Pancreas (tissue), 10 donors: Measurements from ENCODE around the gene BPIFB2. TPM values are rescaled to one million over a fixed set of nuclear protein-coding genes. Genes with fewer than 3 reads are reported as not detected.

Experiments used
- ATAC-seq, 4 donors: fragments of 200-7000 bp; cut with Tn5 transposase; one replicate each; pipeline versions ENCODE4 v1.8.0 to v1.9.1; 2020; ENCODE audit warnings: mild to moderate bottlenecking in 4 of 4, moderate library complexity in 4 of 4
- DNase-seq, 6 donors: peaks; one replicate each; pipeline ENCODE4 v3.0.0-alpha.2; 2020
- FAIRE-seq: peaks from 2 replicates; lab custom pipeline; 2012; peaks lifted over from hg19 to GRCh38; lab: Jason Lieb, UNC
- H3K27ac ChIP-seq, 4 donors: fragments of 200-600 bp; sonication (generic); 1 replicate in 3 of 4; 2 replicates in 1 of 4; pipeline versions ENCODE4 v1.5.0 to v1.8.0; 2020
- H3K27me3 ChIP-seq, 4 donors: fragments of 200-600 bp; one replicate each; pipeline ENCODE4 v1.8.0; 2021
- H3K36me3 ChIP-seq, 3 donors: fragments of 200-600 bp; sonication (generic) in 1 of 3; one replicate each; pipeline versions ENCODE4 v1.5.0 to v1.8.0; 2020 to 2021
- H3K4me1 ChIP-seq, 3 donors: fragments of 200-600 bp; one replicate each; pipeline ENCODE4 v1.8.0; 2021
- H3K4me3 ChIP-seq, 4 donors: fragments of 200-600 bp; sonication (generic) in 2 of 4; one replicate each; pipeline versions ENCODE4 v1.5.0 to v1.8.0; 2020 to 2021
- H3K9me3 ChIP-seq, 4 donors: fragments of 200-600 bp; one replicate each; pipeline ENCODE4 v1.8.0; 2021
- CTCF ChIP-seq, 4 donors: fragments of 200-600 bp; sonication (generic) in 3 of 4; IDR thresholded peaks; one replicate each; pipeline versions ENCODE4 v1.5.0 to v1.8.0; 2021; ENCODE audit warnings: antibody characterized with exemption in 4 of 4
- WGBS, 2 donors: extraction: QIAGEN DNeasy Blood & Tissue Kit; methylation state at CpG; one replicate each; pipeline ENCODE4 v1.1.7; 2013; 5-methylcytosine and 5-hydroxymethylcytosine counted together
- intact Hi-C, 3 donors: fragments of 100-400 bp; cut with DNase I; formaldehyde crosslinking; loops; one replicate each; pipeline versions ENCODE4 v1.11.1 to v1.14.2; 2022
- polyA plus RNA-seq, 2 donors: library from polyadenylated mRNA; stranded (reverse); fragments of 200-250 nt; gene quantifications; one replicate each; pipeline ENCODE4 v1.2.3, GENCODE V29; 2013
- total RNA-seq, 6 donors: library from RNA; stranded (reverse); fragmentation: NEBNext Ultra II Directional in 4 of 6; extraction: Animal tissue kit (Norgen Biotek cat#: 25700) in 4 of 6; gene quantifications; one replicate each; pipeline versions ENCODE4 v1.2.1 to v1.2.4, GENCODE V29; 2021 to 2023
- donor health status: healthy with polysubstance abuse.
- donor health status: DM: no; HTN: no; CAD: no; lungs with moderate emphysema.
- donor health status: DM: no; HTN: no; CAD: no.
- donor health status: control.
- donor health status: control.
- donor health status: Bipolar disorder and iron deficiency.
- donor health status: DM: yes; HTN: yes; CAD: no.
- donor health status: DM: no; HTN: no; CAD: no.
- donor health status: DM: no; HTN: no; CAD: no.
- donor health status: DM: yes; HTN: yes; CAD: no.

The BPIFB2 gene
- total RNA-seq, result under 1 TPM in 1 of 6 donors, not detected in 5; 0.16 TPM
- polyA plus RNA-seq, result under 1 TPM in 1 of 2 donors, not detected in 1; 0.05 TPM

GRCh38 chr20:33007376-33008335 lies at the start of gene BPIFB2:
Gene BPIFB2 (plus strand): TSS chr20:33007704. CDS start chr20:33008575, 871 bp downstream.
- DNase-seq (no peak), ATAC-seq (no peak), FAIRE-seq (no peak)
- no peak for TF ChIP-seq CTCF (IDR thresholded peaks at IDR 0.05)
- no peaks in the 10 kb centered on the region for H3K27me3 ChIP-seq
- H3K27ac ChIP-seq, result no peak within 1 kb of the TSS
- H3K4me1 ChIP-seq, result no peaks in the 10 kb centered on the region
- no peaks in the 10 kb centered on the region for H3K9me3 ChIP-seq
- H3K36me3 ChIP-seq, result no peaks in the 10 kb centered on the region
- WGBS, 2 donors, result 77 to 84% methylated on average over 11 of the region's 11 CpGs
- no peak within 1 kb of the TSS for H3K4me3 ChIP-seq
- intact Hi-C loops, result no loop called here

GRCh38 chr20:32958574-32958973 lies 48.9 kb upstream of the BPIFB2 start:
- H3K36me3 ChIP-seq, result no peaks in the 10 kb centered on the region
- H3K27me3 ChIP-seq, result no peaks in the 10 kb centered on the region
- no peaks in the 10 kb centered on the region for H3K9me3 ChIP-seq
- no peak overlapping the region for H3K27ac ChIP-seq
- DNase-seq, result no peak
- no peak for TF ChIP-seq CTCF (IDR thresholded peaks at IDR 0.05)
- ATAC-seq, result no peak
- no peak overlapping the region for H3K4me3 ChIP-seq
- intact Hi-C loops, result no loop called here
- no peak for FAIRE-seq
- no peaks in the 10 kb centered on the region for H3K4me1 ChIP-seq

- FAIRE-seq, result no peak
- no peaks in the 10 kb centered on the region for H3K9me3 ChIP-seq
- no peaks in the 10 kb centered on the region for H3K4me1 ChIP-seq
- intact Hi-C loops, result no loop called here
- no peak for ATAC-seq
- TF ChIP-seq CTCF (IDR thresholded peaks at IDR 0.05), result no peak
- no peak overlapping the region for H3K4me3 ChIP-seq
- no peak for DNase-seq
- no peak overlapping the region for H3K27ac ChIP-seq
- WGBS, 2 donors, result 77 to 78% methylated on average over 13 to 14 of the region's 14 CpGs
- no peaks in the 10 kb centered on the region for H3K27me3 ChIP-seq
- no peaks in the 10 kb centered on the region for H3K36me3 ChIP-seq
Measured at GRCh38 chr20:32959351-32960221, 47.9 kb upstream of the BPIFB2 start.

GRCh38 chr20:32960222-32960518 lies 47.3 kb upstream of the BPIFB2 start:
- Histone ChIP-seq H3K9me3 (no peaks in the 10 kb centered on the region), H3K4me3 (no peak overlapping the region), H3K36me3 (no peaks in the 10 kb centered on the region), H3K27ac (no peak overlapping the region), H3K27me3 (no peaks in the 10 kb centered on the region), H3K4me1 (no peaks in the 10 kb centered on the region)
- intact Hi-C loops, result no loop called here
- DNase-seq (no peak), FAIRE-seq (no peak), ATAC-seq (no peak)
- TF ChIP-seq CTCF (IDR thresholded peaks at IDR 0.05), result no peak
